Osteoblast (primary cell): ENCODE data around the gene KIF26B. TPM values are rescaled to one million over a fixed set of nuclear protein-coding genes. Genes with fewer than 3 reads are reported as not detected.
"Not testable (repeated sequence)": the region's sequence is repeated elsewhere in the genome, so short reads cannot be mapped to it uniquely, and the experiment has no call there.

Experiments used
- DNase-seq: peaks from one replicate; pipeline ENCODE4 v3.0.0; 2011; ENCODE audit warnings: low spot score, mixed read lengths; ENCODE audit not compliant: insufficient read length; ENCODE audit errors: missing footprints
- H2AFZ ChIP-seq: 2 replicates; pipeline ENCODE4 v1.6.0; 2011; ENCODE audit warnings: mild to moderate bottlenecking, low read length
- H3K27ac ChIP-seq: 2 replicates; pipeline ENCODE4 v1.5.1; 2011; ENCODE audit warnings: mild to moderate bottlenecking, low read depth, low read length, moderate library complexity
- H3K27me3 ChIP-seq: 2 replicates; pipeline ENCODE4 v1.6.0; 2012; ENCODE audit warnings: mild to moderate bottlenecking, control low read depth, inconsistent platforms, low read length, moderate library complexity; ENCODE audit not compliant: insufficient read depth
- H3K36me3 ChIP-seq: 2 replicates; pipeline ENCODE4 v1.5.1; 2011; ENCODE audit warnings: mild to moderate bottlenecking, low read length, control low read depth, moderate library complexity; ENCODE audit not compliant: insufficient read depth
- H3K4me1 ChIP-seq: 2 replicates; pipeline ENCODE4 v1.5.1; 2011; ENCODE audit warnings: mild to moderate bottlenecking, low read length, control low read depth, moderate library complexity; ENCODE audit not compliant: insufficient read depth
- H3K4me2 ChIP-seq: 2 replicates; pipeline ENCODE4 v1.6.0; 2011; ENCODE audit warnings: mild to moderate bottlenecking, low read length; ENCODE audit not compliant: insufficient read depth
- H3K4me3 ChIP-seq: fragments of 200-600 bp; sonication (generic); 3 replicates; pipeline ENCODE4 v1.5.1; 2012; ENCODE audit warnings: mild to moderate bottlenecking, low read length, inconsistent platforms; ENCODE audit not compliant: insufficient read depth
- H3K79me2 ChIP-seq: 2 replicates; pipeline ENCODE4 v1.6.0; 2012; ENCODE audit warnings: mild to moderate bottlenecking, low read length, control low read depth, inconsistent platforms; ENCODE audit not compliant: insufficient read depth
- H3K9me3 ChIP-seq: 2 replicates; pipeline ENCODE4 v1.5.1; 2011; ENCODE audit warnings: low read depth, low read length, control low read depth
- H4K20me1 ChIP-seq: 2 replicates; pipeline ENCODE4 v1.6.0; 2012; ENCODE audit warnings: mild to moderate bottlenecking, low read length, control low read depth; ENCODE audit not compliant: insufficient read depth
- total RNA-seq: library from RNA; depleted of rRNA; stranded (reverse); fragments of >200 nt; gene quantifications from 2 replicates; pipeline ENCODE4 v1.2.3, GENCODE V29; 2012
- TF ChIP-seq, protein P1 (sequence below): IDR thresholded peaks from 2 replicates; pipeline ENCODE4 v1.5.1; 2011; ENCODE audit warnings: mild to moderate bottlenecking, low read depth, low read length, moderate library complexity; ENCODE audit errors: extremely low read depth

The KIF26B gene
- total RNA-seq, 1 donor, result 22.1 TPM

- H3K27me3 ChIP-seq, result no peaks in the 10 kb centered on the region
- TF ChIP-seq, protein P1, sequence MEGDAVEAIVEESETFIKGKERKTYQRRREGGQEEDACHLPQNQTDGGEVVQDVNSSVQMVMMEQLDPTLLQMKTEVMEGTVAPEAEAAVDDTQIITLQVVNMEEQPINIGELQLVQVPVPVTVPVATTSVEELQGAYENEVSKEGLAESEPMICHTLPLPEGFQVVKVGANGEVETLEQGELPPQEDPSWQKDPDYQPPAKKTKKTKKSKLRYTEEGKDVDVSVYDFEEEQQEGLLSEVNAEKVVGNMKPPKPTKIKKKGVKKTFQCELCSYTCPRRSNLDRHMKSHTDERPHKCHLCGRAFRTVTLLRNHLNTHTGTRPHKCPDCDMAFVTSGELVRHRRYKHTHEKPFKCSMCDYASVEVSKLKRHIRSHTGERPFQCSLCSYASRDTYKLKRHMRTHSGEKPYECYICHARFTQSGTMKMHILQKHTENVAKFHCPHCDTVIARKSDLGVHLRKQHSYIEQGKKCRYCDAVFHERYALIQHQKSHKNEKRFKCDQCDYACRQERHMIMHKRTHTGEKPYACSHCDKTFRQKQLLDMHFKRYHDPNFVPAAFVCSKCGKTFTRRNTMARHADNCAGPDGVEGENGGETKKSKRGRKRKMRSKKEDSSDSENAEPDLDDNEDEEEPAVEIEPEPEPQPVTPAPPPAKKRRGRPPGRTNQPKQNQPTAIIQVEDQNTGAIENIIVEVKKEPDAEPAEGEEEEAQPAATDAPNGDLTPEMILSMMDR, result no peak
- peak; percentile 57 for DNase-seq
These were observed 28.3 kb upstream of the KIF26B start for GRCh38 chr1:245126530-245126929.

GRCh38 chr1:245128381-245129101 is 26.2 kb upstream of the KIF26B start:
- Histone ChIP-seq H3K79me2 (no peaks in the 10 kb centered on the region), H3K4me2 (no peak overlapping the region), H3K27me3 (no peaks in the 10 kb centered on the region), H3K36me3 (no peaks in the 10 kb centered on the region), H3K4me1 (peaks cover 4% of the 10 kb centered on the region), H3K4me3 (no peak overlapping the region), H2AFZ (no peak overlapping the region), H3K9me3 (no peaks in the 10 kb centered on the region), H4K20me1 (no peaks in the 10 kb centered on the region), H3K27ac (no peak overlapping the region)
- no peak for DNase-seq
- TF ChIP-seq, protein P1, result no peak

More at GRCh38 chr1:245126530-245126929, 28.3 kb upstream of the KIF26B start:
- no peak overlapping the region for H2AFZ ChIP-seq
- H3K36me3 ChIP-seq, result no peaks in the 10 kb centered on the region
- no peak overlapping the region for H3K4me3 ChIP-seq
- H3K4me1 ChIP-seq, result peaks cover 4% of the 10 kb centered on the region
- no peak overlapping the region for H3K27ac ChIP-seq
- H3K79me2 ChIP-seq, result no peaks in the 10 kb centered on the region
- H3K4me2 ChIP-seq, result no peak overlapping the region
- H4K20me1 ChIP-seq, result no peaks in the 10 kb centered on the region
- H3K9me3 ChIP-seq, result no peaks in the 10 kb centered on the region

DNA sequence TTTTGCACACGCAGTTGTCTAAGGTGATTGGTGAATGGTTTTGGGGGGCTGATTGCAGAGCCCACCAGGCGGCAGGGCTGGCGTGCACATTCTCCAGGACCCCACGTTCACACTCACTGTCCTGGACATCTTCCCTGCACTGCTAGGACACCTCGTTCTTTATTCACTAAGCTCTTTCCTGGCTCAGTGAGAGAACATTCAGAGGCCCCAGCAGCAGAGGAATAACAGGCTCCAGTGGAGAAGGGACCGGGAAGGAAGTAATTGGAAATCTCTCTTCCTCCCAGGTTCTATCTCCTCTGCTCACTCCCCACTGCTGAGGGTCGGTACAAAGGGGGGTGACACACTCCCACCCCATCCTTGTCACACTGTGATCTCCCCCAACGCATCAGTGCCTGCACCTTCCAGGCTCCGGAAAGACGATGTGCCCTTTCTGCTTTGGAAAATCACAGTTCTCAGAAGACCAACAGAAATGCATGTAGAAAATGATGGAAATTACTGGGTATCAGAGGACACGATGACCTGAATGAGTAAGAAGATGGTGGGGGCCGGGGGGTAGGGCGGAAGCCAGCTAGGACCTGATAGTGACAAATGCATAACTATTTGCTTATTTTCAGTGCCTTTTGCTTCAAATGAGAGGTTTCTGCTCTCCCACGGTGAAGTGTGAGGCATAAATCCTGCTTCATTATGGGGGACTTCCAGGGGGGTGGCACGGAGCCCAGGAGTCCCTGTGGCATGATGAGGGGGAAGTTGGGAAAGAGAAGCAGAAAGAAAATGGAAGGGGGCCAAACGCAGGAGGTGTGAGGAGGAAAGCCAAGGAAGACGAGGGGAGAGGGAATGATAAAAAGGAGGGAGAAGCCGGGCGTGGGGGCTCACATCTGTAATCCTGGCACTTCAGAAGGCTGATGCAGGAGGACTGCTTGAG is 25.2 kb upstream of the KIF26B start:
- DNase-seq, result no peak
- Histone ChIP-seq H3K27me3 (no peaks in the 10 kb centered on the region), H3K79me2 (no peaks in the 10 kb centered on the region), H3K4me2 (peak overlapping the region; percentile 40), H3K9me3 (no peaks in the 10 kb centered on the region), H3K4me1 (peaks cover 4% of the 10 kb centered on the region), H3K27ac (no peak overlapping the region), H4K20me1 (no peaks in the 10 kb centered on the region), H3K36me3 (no peaks in the 10 kb centered on the region), H3K4me3 (no peak overlapping the region), H2AFZ (peak overlapping the region; percentile 25)
- TF ChIP-seq, protein P1, result no peak

DNA sequence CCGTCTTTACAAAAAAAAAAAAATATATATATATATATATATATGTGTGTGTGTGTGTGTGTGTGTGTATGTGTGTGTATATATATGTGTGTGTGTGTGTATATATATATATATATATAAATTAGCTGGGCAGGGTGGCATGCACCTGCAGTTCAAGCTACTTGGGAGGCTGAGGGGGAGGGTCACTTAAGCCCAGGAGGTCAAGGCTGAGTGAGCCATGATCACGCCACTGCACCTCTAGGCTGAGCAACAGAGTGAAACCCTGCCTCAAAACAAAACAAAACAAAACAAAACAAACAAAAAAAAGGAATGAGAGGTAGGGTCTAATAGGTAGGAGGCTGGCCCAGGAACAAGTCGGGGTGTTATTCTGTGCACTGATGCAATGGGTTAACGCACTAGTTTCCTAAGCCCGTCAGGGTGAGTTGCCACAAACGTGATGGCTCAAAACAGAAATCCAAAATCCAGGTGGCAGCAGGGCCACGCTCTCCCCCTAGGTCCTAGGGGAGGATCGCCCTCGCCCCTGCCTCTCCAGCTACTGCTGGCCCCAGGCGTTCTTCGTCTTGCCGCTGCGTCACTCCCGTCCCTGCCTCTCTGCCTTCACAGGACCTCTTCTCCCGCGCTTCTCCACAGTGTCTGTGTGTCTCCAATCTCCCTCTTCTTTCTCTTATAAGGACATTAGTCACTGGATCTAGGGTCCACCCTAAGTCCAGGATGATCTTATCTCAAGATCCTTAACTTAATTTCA is 24.3 kb upstream of the KIF26B start:
- H3K27ac ChIP-seq, H4K20me1 ChIP-seq, H3K4me1 ChIP-seq, H3K4me2 ChIP-seq, H3K27me3 ChIP-seq, DNase-seq, H3K9me3 ChIP-seq, H3K79me2 ChIP-seq, H2AFZ ChIP-seq, H3K36me3 ChIP-seq, H3K4me3 ChIP-seq: not testable (repeated sequence)
